Activated CD4-positive, alpha-beta T cell treated with anti-CD3 and anti-CD28 coated beads, Interleukin-2, Interleukin-4, amounts not matched to agents 100 ng/mL and 50 ng/mL, durations not matched to agents 16 hours and 8 hours (primary cell): ENCODE results near the gene TBX6.
"Not testable (repeated sequence)": the region's sequence is repeated elsewhere in the genome, so short reads cannot be mapped to it uniquely, and the experiment has no call there.

ENCODE experiments used
- DNase-seq: peaks from one replicate; pipeline ENCODE4 v3.0.0-alpha.2; 2020; ENCODE audit warnings: low spot score

The TBX6 gene

GRCh38 chr16:30091474-30092372 is at the start of gene TBX6:
TSS of gene TBX6 (minus strand) at chr16:30091924. CDS start at chr16:30091193, 731 bp downstream.
- DNase-seq = peak; percentile 96

- DNase-seq = no peak
These were observed 48.1 kb upstream of the TBX6 start for GRCh38 chr16:30139583-30140481.

GRCh38 chr16:30137897-30138296 is 46.2 kb upstream of the TBX6 start:
- DNase-seq = no peak

- no peak for DNase-seq
These were observed 45.4 kb upstream of the TBX6 start for GRCh38 chr16:30136971-30137605.

GRCh38 chr16:30132591-30132990 is 40.9 kb upstream of the TBX6 start:
- no peak for DNase-seq

GRCh38 chr16:30131869-30132475 is 40.2 kb upstream of the TBX6 start:
- DNase-seq = no peak

- no peak for DNase-seq
These were observed 36.3 kb upstream of the TBX6 start for GRCh38 chr16:30127993-30128392.

GRCh38 chr16:30125690-30126089 is 34.0 kb upstream of the TBX6 start:
- not testable (repeated sequence) for DNase-seq

GRCh38 chr16:30124985-30125379 is 33.3 kb upstream of the TBX6 start:
- DNase-seq = no peak

- no peak for DNase-seq
These were observed 31.0 kb upstream of the TBX6 start for GRCh38 chr16:30122604-30123160.

- DNase-seq = no peak
These were observed 30.2 kb upstream of the TBX6 start for GRCh38 chr16:30121741-30122571.

GRCh38 chr16:30120340-30121105 is 28.8 kb upstream of the TBX6 start:
- no peak for DNase-seq

GRCh38 chr16:30119428-30119827 is 27.7 kb upstream of the TBX6 start:
- no peak for DNase-seq

GRCh38 chr16:30117768-30118167 is 26.0 kb upstream of the TBX6 start:
- DNase-seq = no peak

- DNase-seq = no peak
These were observed 24.8 kb upstream of the TBX6 start for GRCh38 chr16:30116291-30117207.

- DNase-seq = no peak
These were observed 23.5 kb upstream of the TBX6 start for GRCh38 chr16:30115238-30115637.

GRCh38 chr16:30114833-30115232 is 23.1 kb upstream of the TBX6 start:
- not testable (repeated sequence) for DNase-seq

GRCh38 chr16:30114411-30114810 is 22.7 kb upstream of the TBX6 start:
- DNase-seq = no peak
